SK-N-SH (cell line): ENCODE measurements around the gene PARD3.

ENCODE experiments used
- CTCF ChIP-seq: fragments of 200-600 bp; sonication (generic); IDR thresholded peaks from 2 replicates; pipeline ENCODE4 v1.6.1; 2017; ENCODE audit warnings: antibody characterized with exemption, mild to moderate bottlenecking, moderate library complexity
- POLR2AphosphoS5 ChIP-seq: IDR thresholded peaks from 2 replicates; pipeline ENCODE4 v1.6.1; 2012; ENCODE audit warnings: low read depth, low read length
- RCOR1 ChIP-seq: fragments of 150-350 bp; IDR thresholded peaks from 2 replicates; pipeline ENCODE4 v1.6.1; 2017; ENCODE audit warnings: antibody characterized with exemption, low read length
- RFX5 ChIP-seq: IDR thresholded peaks from 2 replicates; pipeline ENCODE4 v1.6.1; 2012; ENCODE audit warnings: mild to moderate bottlenecking, improper control_type of control experiment, low read length
- SIN3A ChIP-seq: IDR thresholded peaks from 2 replicates; pipeline ENCODE4 v1.6.1; 2012; ENCODE audit warnings: low read depth, mild to moderate bottlenecking, low read length, moderate library complexity, borderline replicate concordance
- TAF1 ChIP-seq: IDR thresholded peaks from 2 replicates; pipeline ENCODE4 v1.6.1; 2012; ENCODE audit warnings: low read depth, mild to moderate bottlenecking, low read length, moderate library complexity, borderline replicate concordance
- YY1 ChIP-seq: IDR thresholded peaks from 2 replicates; pipeline ENCODE4 v1.4.0; 2012; ENCODE audit warnings: low read depth, mild to moderate bottlenecking
- ZBTB33 ChIP-seq: IDR thresholded peaks from 2 replicates; pipeline ENCODE4 v1.4.0; 2012; ENCODE audit warnings: low read depth, borderline replicate concordance

GRCh38 chr10:34491678-34492077, 323.4 kb downstream of the PARD3 start:
- no peak for TF ChIP-seq RFX5
- no peak for TF ChIP-seq CTCF
- no peak for TF ChIP-seq RCOR1
- TF ChIP-seq ZBTB33 = no peak
- no peak for TF ChIP-seq POLR2AphosphoS5
- no peak for TF ChIP-seq TAF1
- TF ChIP-seq YY1 = no peak
- TF ChIP-seq SIN3A = no peak
